IPS-18c (cell line): ENCODE data around the gene ADAMTS3.
A peak's percentile ranks its signal among the peaks of the same experiment; 100 is the strongest.

ENCODE experiments used
- H3K4me3 ChIP-seq: 2 replicates; pipeline ENCODE4 v1.7.0; 2013; ENCODE audit warnings: low read depth, mild to moderate bottlenecking, low read length, moderate library complexity; ENCODE audit not compliant: insufficient read depth
- H3K9me3 ChIP-seq: one replicate; pipeline ENCODE4 v1.6.1; 2013; ENCODE audit warnings: mild to moderate bottlenecking, low read length, moderate library complexity; ENCODE audit not compliant: control insufficient read depth, insufficient read depth

The ADAMTS3 gene

DNA sequence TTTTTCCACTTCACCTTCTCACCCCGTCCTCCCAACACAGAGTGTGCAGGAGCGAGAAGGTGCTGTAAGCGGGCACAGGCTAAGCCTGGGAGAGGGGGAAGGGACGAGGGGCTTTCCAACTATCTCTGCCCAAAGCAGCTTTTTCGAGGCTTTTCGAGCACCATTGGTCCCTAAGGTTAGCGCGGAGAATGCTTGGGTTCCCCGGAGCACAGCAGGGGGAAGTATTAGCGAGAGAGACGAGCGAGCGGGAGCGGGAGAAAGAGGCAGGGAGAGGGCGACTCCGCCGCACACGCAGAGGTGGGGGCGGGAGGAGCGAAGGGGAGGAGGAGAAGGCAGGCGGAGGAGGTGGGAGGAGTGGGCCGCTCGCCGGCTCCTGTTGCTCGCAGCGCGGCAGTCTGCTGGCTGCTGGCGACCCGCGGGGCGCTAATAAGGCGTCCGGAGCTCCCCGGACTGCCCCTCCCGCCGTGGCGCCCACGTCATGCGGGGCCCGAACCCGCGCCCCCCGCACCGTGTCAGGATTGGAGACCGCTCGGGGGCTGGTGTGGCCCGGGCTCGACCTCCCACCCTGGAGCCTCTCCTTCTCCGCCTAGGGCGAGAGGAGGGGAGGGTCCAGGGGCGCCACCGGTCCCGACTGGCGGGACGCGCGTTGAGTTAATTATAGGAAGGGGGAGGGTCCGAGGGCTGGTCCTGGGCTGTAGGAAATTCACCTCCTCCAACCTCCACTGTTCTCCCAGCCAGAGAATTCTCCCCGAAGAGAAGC lies at the start of gene ADAMTS3:
Gene ADAMTS3, minus strand, starts transcription at position 263 of the 760 bp plus-strand sequence. CDS start 459 bp downstream, outside the sequence.
- Histone ChIP-seq H3K4me3 (peak within 1 kb of the TSS; percentile 75), H3K9me3 (no peaks in the 10 kb centered on the region)

DNA sequence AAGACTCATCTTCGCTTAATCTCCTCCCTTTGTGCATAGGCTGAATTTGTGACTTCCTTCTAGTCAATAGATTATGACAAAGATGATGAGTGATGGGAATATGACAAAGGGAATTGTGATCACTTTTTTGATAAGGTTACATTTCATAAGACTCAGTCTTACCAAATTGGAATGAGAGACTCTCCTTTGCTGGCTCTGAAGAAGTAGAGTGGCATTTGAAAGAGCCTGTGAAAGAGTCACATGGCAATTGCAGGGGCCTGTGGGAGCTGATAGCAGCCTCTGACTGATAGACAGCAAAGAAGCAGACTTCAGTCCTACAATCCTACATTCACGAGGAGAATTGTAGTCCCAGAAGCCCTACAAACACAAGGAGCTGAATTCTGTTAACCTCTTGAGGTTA lies 44.9 kb upstream of the ADAMTS3 start:
- H3K4me3 ChIP-seq = no peak overlapping the region
- no peaks in the 10 kb centered on the region for H3K9me3 ChIP-seq

DNA sequence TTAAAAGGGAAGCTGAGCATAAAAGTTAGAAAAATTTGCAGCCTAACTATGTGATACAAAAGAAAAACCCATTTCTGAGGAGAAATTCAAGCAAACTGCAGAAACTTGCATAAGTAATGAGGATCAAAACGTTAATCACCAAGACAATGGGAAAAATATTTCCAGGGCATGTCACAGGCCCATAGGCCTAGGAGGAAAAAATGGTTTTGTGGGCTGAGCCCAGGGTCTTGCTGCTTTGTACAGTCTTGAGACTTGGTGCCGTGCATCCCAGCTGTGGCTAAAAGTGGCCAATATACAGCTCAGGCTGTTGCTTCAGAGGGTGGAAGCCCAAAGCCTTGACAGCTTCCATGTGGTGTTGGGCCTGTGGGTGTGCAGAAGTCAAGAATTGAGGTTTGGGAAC lies 37.7 kb upstream of the ADAMTS3 start:
- H3K9me3 ChIP-seq = peaks cover 6% of the 10 kb centered on the region
- no peak overlapping the region for H3K4me3 ChIP-seq

DNA sequence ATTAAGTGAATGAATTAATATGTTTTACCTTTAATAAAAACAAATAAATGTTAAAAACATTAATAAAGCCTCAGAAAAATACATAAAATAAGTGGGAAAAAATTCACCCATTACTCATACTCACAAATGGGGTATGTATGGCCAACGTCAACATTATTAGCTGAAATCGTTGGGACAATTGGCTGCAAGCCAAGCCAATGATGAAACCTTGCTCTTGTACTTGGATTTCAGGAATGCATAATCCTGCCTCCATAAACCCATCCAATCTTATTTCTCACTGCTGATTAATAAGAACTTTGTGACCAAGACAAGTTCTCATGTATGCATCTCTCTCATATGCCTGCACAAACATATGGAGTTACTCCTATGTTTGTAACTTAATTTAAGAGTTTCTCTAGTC lies 35.3 kb upstream of the ADAMTS3 start:
- peaks cover 6% of the 10 kb centered on the region for H3K9me3 ChIP-seq
- no peak overlapping the region for H3K4me3 ChIP-seq

DNA sequence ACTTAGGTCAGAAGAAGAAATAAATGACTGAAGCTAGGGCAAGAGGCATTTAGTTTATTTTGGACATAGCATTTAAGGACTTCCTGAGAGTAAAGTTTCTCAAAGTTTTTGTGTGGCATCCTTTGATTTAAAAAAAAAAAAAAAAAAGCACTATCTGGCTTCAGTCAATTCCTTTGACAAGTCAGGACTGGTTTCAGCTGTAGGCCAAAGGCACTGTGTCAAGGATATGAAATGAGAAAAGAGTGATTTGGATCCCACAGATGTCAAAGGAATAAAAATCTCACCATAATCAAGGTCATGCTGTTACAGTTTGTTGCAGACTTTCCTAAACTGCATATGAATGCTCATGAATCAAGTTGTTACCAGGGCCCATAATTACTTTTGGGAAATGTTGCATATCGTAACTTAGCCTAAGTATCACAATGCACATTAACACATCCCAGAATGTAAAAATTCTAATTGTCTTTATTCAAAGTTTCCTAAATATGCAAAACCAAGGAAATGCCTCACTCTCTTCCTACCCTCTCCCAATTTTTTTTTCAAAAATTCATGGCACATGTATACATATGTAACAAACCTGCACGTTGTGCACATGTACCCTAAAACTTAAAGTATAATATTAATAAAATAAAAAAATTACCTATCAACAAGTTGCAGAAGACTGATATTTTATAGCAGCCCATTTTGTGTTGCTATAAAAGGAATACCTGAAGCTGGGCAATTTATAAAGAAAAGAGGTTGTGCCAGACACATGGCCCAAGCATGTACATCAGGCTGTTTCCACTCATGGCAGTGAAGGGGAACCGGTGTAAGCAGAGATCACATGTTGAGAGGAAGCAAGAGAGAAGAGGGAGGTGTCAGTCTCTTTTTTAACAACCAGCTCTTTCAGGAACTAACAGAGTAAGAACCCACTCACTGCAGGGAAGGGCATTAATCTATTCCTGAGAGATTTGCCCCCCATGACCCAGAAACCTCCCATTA lies 33.7 kb upstream of the ADAMTS3 start:
- no peak overlapping the region for H3K4me3 ChIP-seq
- peaks cover 6% of the 10 kb centered on the region for H3K9me3 ChIP-seq

DNA sequence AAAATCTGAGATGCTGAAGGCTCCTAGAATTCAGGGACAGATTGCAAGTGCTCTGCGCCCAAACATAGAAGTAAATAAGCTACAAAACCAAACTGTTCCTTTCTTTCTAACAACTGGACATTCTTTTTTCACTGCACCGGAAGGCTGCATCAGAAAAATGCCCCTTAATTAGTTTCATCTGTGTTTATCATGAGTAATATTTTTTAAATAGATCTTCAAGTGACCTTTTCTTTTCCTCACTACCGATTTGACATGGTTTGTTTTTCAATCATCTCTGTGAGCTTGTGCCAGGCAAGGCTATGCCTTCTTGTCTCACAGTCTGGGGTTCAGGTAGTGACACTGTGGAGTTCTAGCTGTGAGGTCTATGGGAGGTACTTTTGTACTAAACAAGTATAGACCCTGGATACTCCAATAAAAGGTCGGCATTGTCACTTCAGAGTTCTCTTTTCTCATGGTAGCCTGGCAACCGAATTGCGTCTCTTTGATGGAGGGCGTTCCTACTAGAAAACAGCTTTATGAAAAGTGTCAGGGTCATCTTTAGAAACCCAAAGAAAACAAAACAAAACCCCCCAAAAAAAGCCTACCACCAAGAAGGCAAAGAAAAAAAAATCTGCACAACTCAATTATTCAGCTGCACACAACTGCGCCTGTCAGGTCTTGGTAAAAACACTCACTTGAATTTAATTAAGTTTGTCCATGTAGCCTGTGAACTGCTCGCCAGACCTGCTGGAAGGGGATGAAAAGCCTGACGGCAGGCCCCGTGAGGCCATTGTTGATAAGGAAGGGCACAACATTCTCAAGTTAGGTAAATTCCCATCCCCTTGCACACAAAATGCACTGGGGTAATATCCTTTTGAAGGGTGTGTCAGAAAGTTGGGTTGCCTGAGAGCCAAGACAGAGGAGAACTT lies 22.8 kb upstream of the ADAMTS3 start:
- no peak overlapping the region for H3K4me3 ChIP-seq
- H3K9me3 ChIP-seq = no peaks in the 10 kb centered on the region

DNA sequence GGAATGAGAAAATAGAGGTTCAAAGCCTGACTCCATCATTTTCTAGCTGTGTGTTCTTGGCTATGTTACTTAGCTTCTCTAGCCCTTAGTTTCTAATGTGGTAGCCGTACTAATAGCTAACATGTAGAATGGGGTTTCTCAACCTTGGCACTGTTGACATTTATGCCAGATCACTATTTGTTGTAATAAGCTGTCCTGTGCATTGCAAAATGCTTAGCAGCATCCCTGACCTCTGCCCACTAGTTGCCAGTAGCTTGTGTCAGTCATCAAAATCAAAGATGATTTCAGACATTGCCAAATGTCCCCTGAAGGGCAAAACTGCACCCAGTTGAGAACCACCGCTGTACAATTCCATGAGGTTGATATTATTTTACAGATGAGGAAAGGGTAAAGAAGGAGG lies 18.3 kb upstream of the ADAMTS3 start:
- H3K9me3 ChIP-seq = no peaks in the 10 kb centered on the region

DNA sequence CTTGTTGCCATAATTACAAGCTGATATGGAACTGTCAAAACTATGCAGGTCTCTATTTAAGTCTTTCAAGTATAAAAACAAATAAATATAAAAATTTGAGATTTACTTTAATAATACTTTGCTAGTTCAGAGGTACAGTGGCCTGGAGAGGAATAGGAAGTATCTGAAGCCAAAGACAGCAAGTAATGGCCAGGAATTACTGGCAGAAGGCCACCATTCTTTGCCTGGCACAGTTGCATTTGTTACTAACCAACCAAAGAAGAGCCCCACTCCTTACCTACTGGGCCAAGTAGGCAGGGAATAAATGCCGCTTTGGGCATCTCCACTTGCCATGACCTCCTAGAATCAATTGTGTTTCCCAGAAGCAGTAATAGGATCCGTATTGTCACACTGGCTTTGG lies 13.8 kb upstream of the ADAMTS3 start:
- H3K9me3 ChIP-seq = no peaks in the 10 kb centered on the region
- no peak overlapping the region for H3K4me3 ChIP-seq

More for the DNA sequence above, 18.3 kb upstream of the ADAMTS3 start:
- no peak overlapping the region for H3K4me3 ChIP-seq

DNA sequence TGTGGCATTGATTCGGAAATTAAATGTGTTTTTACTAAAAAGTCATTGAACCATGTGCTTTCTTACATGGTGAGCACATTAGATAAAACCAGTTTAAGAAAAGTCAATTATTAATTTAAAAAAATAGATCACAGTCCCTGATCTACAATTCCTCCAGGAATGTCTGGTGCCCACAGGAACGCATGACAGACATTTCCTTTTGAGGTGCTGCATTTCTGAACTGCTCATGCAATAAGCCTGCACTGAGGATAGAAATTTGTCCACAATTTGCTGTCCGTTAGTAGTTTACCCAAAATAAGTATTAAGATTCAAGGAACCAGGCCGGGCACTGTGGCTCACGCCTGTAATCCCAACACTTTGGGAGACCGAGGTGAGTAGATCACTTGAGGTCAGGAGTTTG lies 8.2 kb upstream of the ADAMTS3 start:
- Histone ChIP-seq H3K4me3 (no peak overlapping the region), H3K9me3 (no peaks in the 10 kb centered on the region)

DNA sequence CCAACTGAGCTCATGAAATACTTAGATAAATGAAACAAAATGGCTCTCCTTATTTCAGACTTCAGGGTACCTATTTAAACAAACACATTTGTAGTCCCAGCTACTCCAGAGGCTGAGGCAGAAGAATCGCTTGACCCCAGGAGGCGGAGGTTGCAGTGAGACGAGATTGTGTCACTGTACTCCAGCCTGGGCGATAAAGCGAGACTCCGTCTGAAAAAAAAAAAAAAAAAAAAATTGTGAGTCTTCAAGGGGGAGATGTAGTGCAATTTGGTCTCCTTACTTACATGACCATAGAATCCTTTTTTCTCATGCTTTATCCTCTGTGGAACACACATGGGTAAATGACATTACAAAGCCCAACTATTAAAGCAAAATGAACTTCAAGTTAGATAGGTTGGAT lies 2.3 kb upstream of the ADAMTS3 start:
- Histone ChIP-seq H3K4me3 (no peak overlapping the region), H3K9me3 (no peaks in the 10 kb centered on the region)

DNA sequence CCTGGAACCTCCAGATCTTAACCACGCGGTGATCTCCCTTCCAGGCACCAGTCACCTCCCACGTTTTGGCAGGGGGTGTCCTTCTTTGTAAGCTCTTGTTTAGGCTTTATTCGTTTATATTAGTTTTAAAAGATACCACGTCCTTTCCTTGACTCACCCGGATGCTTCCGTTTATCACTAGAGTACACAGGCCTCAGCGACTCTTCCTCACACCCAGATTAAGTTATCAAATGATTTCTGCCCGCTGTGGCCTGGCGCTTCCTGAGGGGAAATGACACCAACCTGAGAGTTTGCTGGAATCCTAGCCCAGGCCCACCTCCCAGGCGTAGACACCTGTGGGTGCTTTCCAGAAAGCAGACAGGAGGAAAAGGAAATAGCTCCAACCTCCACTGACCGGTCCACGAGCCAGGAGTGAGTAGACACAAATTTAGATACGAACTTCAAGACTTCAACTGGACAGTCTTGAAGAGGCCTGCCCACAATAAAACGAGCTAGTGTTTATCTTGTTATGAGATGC lies 756 bp upstream of the ADAMTS3 start:
- peak overlapping the region; percentile 75 for H3K4me3 ChIP-seq

DNA sequence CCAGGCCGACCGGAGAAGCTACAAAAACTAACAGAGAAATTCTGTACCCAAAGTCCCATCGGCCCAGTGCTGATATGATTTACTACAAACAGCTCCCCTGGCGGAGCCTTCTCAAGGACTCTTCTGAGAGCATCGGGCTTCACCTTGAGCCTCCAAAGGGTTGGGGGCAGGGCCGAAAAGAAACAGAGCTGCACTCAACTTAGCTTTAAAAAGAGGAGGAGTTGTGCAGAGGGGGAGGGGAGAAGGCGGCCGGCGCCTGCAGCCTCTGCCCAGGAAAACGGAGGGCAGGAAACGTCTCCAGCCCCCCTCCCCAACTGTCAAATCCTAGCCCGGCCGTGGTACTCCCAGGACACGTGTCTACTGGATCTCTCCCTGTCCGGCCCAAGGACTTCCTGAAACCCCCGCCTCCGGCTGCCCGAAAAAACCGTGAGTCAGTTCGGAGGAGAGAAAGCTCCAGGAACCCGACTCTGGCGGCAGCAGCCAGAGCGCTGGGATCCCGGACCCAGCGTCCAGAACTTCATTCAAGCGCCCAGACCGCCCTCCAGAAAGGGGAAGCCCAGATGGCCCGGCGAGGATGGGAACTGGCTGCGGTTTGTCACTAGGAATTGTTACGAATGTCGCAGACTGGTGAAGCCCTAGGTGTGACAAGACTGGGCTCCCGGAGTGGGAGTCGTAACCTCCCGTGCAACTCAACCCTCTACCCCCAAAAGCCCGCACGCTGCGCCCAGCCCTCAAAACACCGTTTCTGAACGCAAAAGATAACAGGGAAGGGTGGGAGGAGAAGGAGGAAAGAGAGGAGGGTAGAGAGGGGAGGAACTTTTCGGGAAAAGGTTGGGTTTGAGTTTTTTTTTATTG lies 973 bp downstream of the ADAMTS3 start:
- Histone ChIP-seq H3K9me3 (no peaks in the 10 kb centered on the region), H3K4me3 (peak overlapping the region; percentile 75)

More for the DNA sequence above, 756 bp upstream of the ADAMTS3 start:
- H3K9me3 ChIP-seq = no peaks in the 10 kb centered on the region

DNA sequence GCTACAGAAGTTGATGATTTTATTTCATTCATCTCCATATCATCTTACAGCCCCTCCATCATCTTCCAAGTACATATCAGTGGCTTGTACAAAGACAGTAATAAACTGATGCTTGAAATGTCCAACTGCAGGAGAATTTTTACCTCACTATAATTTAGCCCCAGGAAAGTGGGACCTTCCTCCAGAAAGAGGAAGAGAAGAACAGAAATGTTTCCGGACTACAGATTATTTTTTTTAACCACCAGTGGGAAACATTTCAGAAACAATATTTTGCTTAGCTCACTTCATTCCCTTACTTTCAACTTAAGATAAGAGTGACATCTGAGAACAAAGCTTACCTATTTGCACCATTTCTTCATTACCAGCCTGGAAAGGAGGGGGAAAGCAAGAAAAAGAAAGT lies 2.0 kb downstream of the ADAMTS3 start:
- H3K9me3 ChIP-seq = no peaks in the 10 kb centered on the region
- H3K4me3 ChIP-seq = peak overlapping the region; percentile 75; the same call in 1 of the 2 replicates

DNA sequence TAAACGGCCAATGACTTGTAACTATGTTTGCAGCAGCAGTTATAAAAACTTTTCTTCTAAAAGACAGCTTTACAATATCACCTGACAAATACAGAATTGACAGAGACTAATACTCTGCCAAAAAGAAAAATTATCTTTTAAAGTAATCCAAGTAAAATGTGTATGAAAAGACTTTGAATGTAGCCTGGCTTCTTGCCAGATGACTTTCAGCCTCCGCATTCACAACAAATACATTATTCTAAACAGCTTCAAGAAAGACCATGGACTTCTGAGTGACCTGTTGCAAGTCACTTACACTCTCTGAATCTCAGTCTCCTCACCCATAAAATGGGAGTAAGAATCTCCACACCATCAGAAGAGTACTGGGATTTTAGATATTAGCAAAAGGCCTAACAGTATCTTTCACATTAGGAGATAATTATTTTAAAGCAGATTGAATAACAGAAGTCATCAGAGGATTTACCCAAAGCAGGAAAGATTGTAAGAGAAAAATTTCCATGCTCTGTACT lies 2.5 kb downstream of the ADAMTS3 start:
- Histone ChIP-seq H3K9me3 (no peaks in the 10 kb centered on the region), H3K4me3 (no peak overlapping the region)

DNA sequence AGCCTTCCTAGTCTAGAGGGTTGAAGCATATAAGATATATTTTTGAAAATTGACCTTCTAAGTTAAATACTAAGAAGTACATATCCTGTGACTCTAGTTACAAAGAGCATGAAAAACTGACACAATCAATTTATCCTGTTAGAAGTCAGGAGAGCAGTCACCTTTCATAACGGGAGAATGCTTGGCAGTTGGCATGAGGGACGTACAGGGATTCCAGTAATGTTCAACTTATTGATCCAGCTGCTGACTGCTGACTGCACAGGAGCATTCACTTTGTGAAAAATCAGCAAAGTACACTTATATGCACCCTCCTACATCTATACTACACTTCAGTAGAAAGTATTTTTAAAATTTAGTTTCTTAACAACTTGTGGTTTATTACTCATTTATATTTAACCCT lies 4.2 kb downstream of the ADAMTS3 start:
- H3K9me3 ChIP-seq = no peaks in the 10 kb centered on the region

DNA sequence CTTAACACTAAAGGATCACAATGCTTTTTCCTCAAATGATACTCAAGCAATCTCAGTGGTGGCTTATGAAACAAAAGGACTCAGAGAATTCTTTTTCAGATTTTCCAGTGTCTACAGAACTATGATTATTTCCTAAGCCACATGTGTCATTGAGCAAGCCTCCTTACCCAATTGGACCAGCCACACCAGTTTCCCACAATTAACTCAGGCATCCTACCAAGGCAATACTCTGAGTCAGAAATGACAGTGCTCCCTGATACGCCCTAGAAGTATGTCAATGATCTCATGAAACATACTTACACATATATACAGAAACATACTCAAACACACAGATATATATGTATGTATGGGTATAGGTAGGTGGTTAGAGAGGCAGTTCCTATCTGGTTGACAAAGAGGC lies 4.8 kb downstream of the ADAMTS3 start:
- no peaks in the 10 kb centered on the region for H3K9me3 ChIP-seq
- no peak overlapping the region for H3K4me3 ChIP-seq

More for the DNA sequence above, 4.2 kb downstream of the ADAMTS3 start:
- H3K4me3 ChIP-seq = no peak overlapping the region
